T-helper 9 cell (primary cell): Measurements from ENCODE around the gene FRA10AC1.

Source experiments
- DNase-seq: peaks from one replicate; pipeline ENCODE4 v3.0.0-alpha.2; 2020
- total RNA-seq, 2 donors: gene quantifications; one replicate each; lab custom pipeline; 2026; lab: John Stamatoyannopoulos, UW

Gene FRA10AC1
- 16.4 to 17.7 reads per million in 2 donors for total RNA-seq

- peak; percentile 84 for DNase-seq
Measured at GRCh38 chr10:93702210-93703001, at the start of gene FRA10AC1. Gene FRA10AC1 (minus strand): TSS chr10:93702592. CDS start chr10:93700106, 2,486 bp downstream.

GRCh38 chr10:93751832-93752231 is 49.4 kb upstream of the FRA10AC1 start:
- DNase-seq: no peak

- DNase-seq: no peak
Measured at GRCh38 chr10:93751124-93751523, 48.7 kb upstream of the FRA10AC1 start.

- DNase-seq: no peak
Measured at GRCh38 chr10:93749218-93749799, 46.9 kb upstream of the FRA10AC1 start.

- no peak for DNase-seq
Measured at GRCh38 chr10:93746844-93747284, 44.5 kb upstream of the FRA10AC1 start.

- no peak for DNase-seq
Measured at GRCh38 chr10:93745408-93746065, 43.1 kb upstream of the FRA10AC1 start.

- DNase-seq: no peak
Measured at GRCh38 chr10:93742633-93743349, 40.4 kb upstream of the FRA10AC1 start.

- no peak for DNase-seq
Measured at GRCh38 chr10:93741367-93741766, 39.0 kb upstream of the FRA10AC1 start.

- no peak for DNase-seq
Measured at GRCh38 chr10:93726024-93726423, 23.6 kb upstream of the FRA10AC1 start.

GRCh38 chr10:93723153-93723552 is 20.8 kb upstream of the FRA10AC1 start:
- DNase-seq: no peak

GRCh38 chr10:93722550-93722949 is 20.2 kb upstream of the FRA10AC1 start:
- DNase-seq: no peak

GRCh38 chr10:93719901-93720300 is 17.5 kb upstream of the FRA10AC1 start:
- DNase-seq: no peak

GRCh38 chr10:93718937-93719725 is 16.7 kb upstream of the FRA10AC1 start:
- no peak for DNase-seq

GRCh38 chr10:93716766-93717165 is 14.4 kb upstream of the FRA10AC1 start:
- no peak for DNase-seq

- no peak for DNase-seq
Measured at GRCh38 chr10:93715345-93715744, 13.0 kb upstream of the FRA10AC1 start.

- DNase-seq: no peak
Measured at GRCh38 chr10:93712593-93712992, 10.2 kb upstream of the FRA10AC1 start.

GRCh38 chr10:93711891-93712290 is 9.5 kb upstream of the FRA10AC1 start:
- no peak for DNase-seq

GRCh38 chr10:93710333-93710909 is 8.0 kb upstream of the FRA10AC1 start:
- DNase-seq: no peak

- no peak for DNase-seq
Measured at GRCh38 chr10:93707623-93708022, 5.2 kb upstream of the FRA10AC1 start.

GRCh38 chr10:93704451-93704850 is 2.1 kb upstream of the FRA10AC1 start:
- no peak for DNase-seq

GRCh38 chr10:93703841-93704240 is 1.4 kb upstream of the FRA10AC1 start:
- no peak for DNase-seq

- no peak for DNase-seq
Measured at GRCh38 chr10:93703066-93703465, 674 bp upstream of the FRA10AC1 start.
